Activated CD4-positive, alpha-beta T cell treated with anti-CD3 and anti-CD28 coated beads for 36 hours (primary cell): ENCODE measurements around the gene OR1J4. TPM values are rescaled to one million over a fixed set of nuclear protein-coding genes. Genes with fewer than 3 reads are reported as not detected.
"Not testable (repeated sequence)": the region's sequence is repeated elsewhere in the genome, so short reads cannot be mapped to it uniquely, and the experiment has no call there.

Experiments used
- ATAC-seq: fragments of 200-7000 bp; cut with Tn5 transposase; one replicate; pipeline ENCODE4 v1.10.0; 2021; ENCODE audit warnings: mild to moderate bottlenecking, moderate library complexity
- CTCF ChIA-PET: fragments of 350-600 bp; sonication (Branson Sonifier 250); formaldehyde crosslinking; loops from one replicate; lab custom pipeline; 2021; ENCODE audit warnings: antibody characterized with exemption; lab: Charles Lee
- POLR2A ChIA-PET: fragments of 350-600 bp; sonication (Branson Sonifier 250); formaldehyde crosslinking; loops from one replicate; lab custom pipeline; 2021; ENCODE audit warnings: antibody characterized with exemption, inconsistent platforms; lab: Charles Lee
- DNase-seq: peaks from one replicate; pipeline ENCODE4 v3.0.0-alpha.2; 2020
- H3K27ac Mint-ChIP-seq: one replicate; pipeline ENCODE4 v1.8.0; 2021; ENCODE audit warnings: mixed read lengths
- H3K27me3 Mint-ChIP-seq: one replicate; pipeline ENCODE4 v1.8.0; 2021; ENCODE audit warnings: mixed read lengths
- H3K36me3 Mint-ChIP-seq: one replicate; pipeline ENCODE4 v1.8.0; 2021; ENCODE audit warnings: low read depth, mixed read lengths
- H3K4me1 Mint-ChIP-seq: one replicate; pipeline ENCODE4 v1.8.0; 2021; ENCODE audit warnings: mixed read lengths
- H3K4me3 Mint-ChIP-seq: one replicate; pipeline ENCODE4 v1.8.0; 2021; ENCODE audit warnings: mild to moderate bottlenecking, moderate library complexity, mixed read lengths
- H3K9me3 Mint-ChIP-seq: one replicate; pipeline ENCODE4 v1.8.0; 2021; ENCODE audit warnings: low read depth, mixed read lengths
- intact Hi-C, 2 experiments: fragments of 100-400 bp; cut with DNase I in 1 of 2; cut with micrococcal nuclease in 1 of 2; formaldehyde crosslinking; loops; one replicate each; pipeline versions ENCODE4 v1.14.2 to v1.15.1; 2022 to 2024; cut with DNase I, micrococcal nuclease
- total RNA-seq, 2 experiments: library from RNA; stranded (reverse); gene quantifications; one replicate each; pipeline ENCODE4 v1.2.3, GENCODE V29; 2021

OR1J4 gene
- total RNA-seq, 2 experiments from 2014 or later: not detected

DNA sequence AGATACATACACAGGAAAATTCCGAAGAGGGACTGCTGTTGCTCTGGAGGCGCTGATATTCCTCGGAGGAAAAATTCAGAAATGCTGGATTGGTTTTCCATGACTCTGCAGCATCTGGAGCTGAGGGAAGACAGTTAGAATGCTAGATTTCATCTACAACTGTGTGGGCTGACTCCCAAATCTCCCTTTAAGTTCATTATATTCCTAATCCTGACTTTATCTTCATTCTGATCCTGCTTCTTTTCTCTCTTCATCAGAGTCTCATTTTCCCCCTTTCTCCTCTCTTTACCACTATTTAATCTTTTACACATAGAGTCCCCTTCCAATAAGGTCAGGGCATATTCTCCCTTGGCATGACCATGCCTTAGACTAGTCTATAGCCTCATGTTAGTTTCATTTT lies 8.3 kb downstream of the OR1J4 start, which contains the start of gene OR1N1:
Gene OR1N1 (minus strand): TSS at position 101 of the 400 bp plus-strand sequence. CDS start 0 bp downstream, at position 101.
- H3K27ac Mint-ChIP-seq: no peak within 1 kb of the TSS
- no peak within 1 kb of the TSS for H3K4me3 Mint-ChIP-seq
- POLR2A ChIA-PET: no interaction called here
- CTCF ChIA-PET: no interaction called here
- H3K27me3 Mint-ChIP-seq: peaks cover 18% of the 10 kb centered on the region
- H3K4me1 Mint-ChIP-seq: peaks cover 5% of the 10 kb centered on the region
- DNase-seq: no peak
- ATAC-seq: no peak
- no peaks in the 10 kb centered on the region for H3K9me3 Mint-ChIP-seq
- no peaks in the 10 kb centered on the region for H3K36me3 Mint-ChIP-seq
- intact Hi-C loops: no loop called here

DNA sequence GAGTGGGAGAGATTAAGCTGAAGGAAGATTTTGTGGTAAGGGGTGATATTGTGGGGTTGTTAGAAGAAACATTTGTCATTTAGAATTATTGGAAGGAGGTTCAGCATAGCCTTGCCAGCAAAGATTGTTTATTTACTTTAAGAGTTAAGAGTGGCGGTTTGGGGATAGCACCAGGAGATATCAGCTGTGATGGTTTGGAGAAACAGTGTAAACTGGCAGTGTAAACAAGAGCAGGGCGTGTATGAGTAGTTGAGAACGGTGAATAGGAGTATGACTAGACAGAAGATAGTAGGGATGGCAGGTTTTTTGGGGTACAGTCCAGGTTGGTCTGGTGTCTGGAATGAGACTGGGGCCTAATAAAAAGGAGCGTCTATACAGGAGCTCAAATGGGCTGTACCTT lies 12.2 kb downstream of the OR1J4 start:
- H3K9me3 Mint-ChIP-seq, H3K4me1 Mint-ChIP-seq, H3K4me3 Mint-ChIP-seq, H3K36me3 Mint-ChIP-seq, intact Hi-C loops, H3K27ac Mint-ChIP-seq, CTCF ChIA-PET, ATAC-seq, POLR2A ChIA-PET, DNase-seq: not testable (repeated sequence)
- peaks cover 17% of the 10 kb centered on the region for H3K27me3 Mint-ChIP-seq

DNA sequence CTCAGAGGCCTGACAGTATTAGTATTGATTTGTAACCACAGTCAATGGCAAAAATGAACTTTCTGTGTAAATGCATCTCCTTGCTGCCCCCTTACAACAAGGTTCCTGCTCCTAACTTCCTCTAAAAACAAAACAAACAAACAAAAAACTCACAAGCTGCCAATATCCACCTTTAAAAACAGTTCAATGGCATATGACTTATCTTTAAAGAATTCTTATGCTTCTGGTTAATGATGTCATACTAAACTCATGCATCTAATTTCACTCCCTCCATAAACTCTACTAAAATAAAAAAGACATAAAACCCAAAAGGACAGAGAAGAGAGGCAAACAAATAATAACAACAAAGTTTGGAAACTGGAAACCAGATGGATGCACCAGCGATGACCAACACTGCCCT lies 17.2 kb downstream of the OR1J4 start:
- H3K4me1 Mint-ChIP-seq: no peaks in the 10 kb centered on the region
- ChIA-PET CTCF (no interaction called here), POLR2A (no interaction called here)
- H3K4me3 Mint-ChIP-seq: no peak overlapping the region
- intact Hi-C loops: no loop called here
- H3K27ac Mint-ChIP-seq: no peak overlapping the region
- no peaks in the 10 kb centered on the region for H3K36me3 Mint-ChIP-seq
- DNase-seq: no peak
- no peak for ATAC-seq
- peaks cover 3% of the 10 kb centered on the region for H3K9me3 Mint-ChIP-seq
- H3K27me3 Mint-ChIP-seq: peaks cover 8% of the 10 kb centered on the region

DNA sequence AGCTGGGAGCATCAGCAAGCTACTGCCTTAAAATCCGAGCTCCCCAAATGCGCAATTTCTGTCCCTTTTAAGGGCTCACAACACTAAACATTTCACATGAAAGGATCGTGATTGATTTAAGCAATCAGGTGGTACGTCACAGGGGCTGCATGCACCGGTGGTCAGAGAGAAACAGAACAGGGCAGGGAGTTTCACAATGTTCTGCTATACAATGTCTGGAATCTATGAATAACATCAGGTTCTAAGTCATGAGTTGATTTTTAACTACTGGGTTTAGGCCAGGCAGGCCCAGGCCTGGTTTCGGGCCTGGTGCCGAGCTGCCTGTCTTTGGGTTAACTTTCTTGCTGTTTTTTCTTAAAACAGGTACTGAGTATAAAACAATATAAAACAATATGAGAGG lies 18.1 kb downstream of the OR1J4 start:
- H3K4me3 Mint-ChIP-seq, POLR2A ChIA-PET, H3K27ac Mint-ChIP-seq, H3K4me1 Mint-ChIP-seq, intact Hi-C loops, H3K36me3 Mint-ChIP-seq, DNase-seq, CTCF ChIA-PET, H3K9me3 Mint-ChIP-seq, ATAC-seq, H3K27me3 Mint-ChIP-seq: not testable (repeated sequence)

DNA sequence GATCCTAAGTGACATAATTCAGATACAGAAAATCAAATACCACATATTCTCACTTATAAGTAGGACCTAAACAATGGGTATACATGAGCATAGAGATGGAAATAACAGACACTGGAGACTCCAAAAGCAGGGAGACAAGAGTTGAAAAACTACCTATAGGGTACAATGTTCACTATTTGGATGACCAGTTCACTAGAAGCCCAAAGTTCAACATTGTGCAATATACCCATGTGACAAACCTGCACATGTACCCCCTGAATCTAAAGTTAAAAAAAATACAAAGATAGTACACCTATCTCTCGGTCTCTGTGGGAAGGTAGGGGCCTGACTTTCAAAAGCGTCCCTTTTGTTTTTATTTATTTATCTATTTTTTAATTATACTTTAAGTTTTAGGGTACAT lies 19.8 kb downstream of the OR1J4 start:
- H3K9me3 Mint-ChIP-seq: peaks cover 3% of the 10 kb centered on the region
- peaks cover 7% of the 10 kb centered on the region for H3K27me3 Mint-ChIP-seq
- POLR2A ChIA-PET: no interaction called here
- no peaks in the 10 kb centered on the region for H3K4me1 Mint-ChIP-seq
- CTCF ChIA-PET: no interaction called here
- intact Hi-C loops: no loop called here
- H3K27ac Mint-ChIP-seq: no peak overlapping the region
- no peak for DNase-seq
- no peak for ATAC-seq
- H3K36me3 Mint-ChIP-seq: no peaks in the 10 kb centered on the region
- H3K4me3 Mint-ChIP-seq: no peak overlapping the region

DNA sequence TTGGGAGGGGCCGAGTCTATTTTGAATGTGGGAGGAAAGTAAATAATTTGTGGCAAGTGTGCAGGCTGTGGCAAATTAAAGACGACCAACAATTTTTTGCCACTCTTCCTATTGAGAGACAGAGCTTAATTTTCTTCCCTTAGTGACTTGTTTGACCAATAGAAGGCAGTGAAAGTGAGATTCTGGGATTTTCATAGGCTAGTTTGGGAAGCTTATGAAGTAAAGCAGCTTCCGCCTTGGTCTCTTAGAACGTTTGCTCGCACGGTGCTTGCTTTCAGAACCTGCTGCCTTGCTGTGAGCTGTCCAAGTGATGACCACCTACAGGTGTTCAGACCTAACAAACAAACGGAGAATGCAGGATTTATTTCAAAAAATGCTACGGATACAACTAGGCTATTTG lies 27.3 kb downstream of the OR1J4 start:
- Mint-ChIP-seq H3K4me1 (no peaks in the 10 kb centered on the region), H3K4me3 (no peak overlapping the region), H3K36me3 (no peaks in the 10 kb centered on the region), H3K9me3 (no peaks in the 10 kb centered on the region), H3K27me3 (peaks cover 12% of the 10 kb centered on the region), H3K27ac (no peak overlapping the region)
- intact Hi-C loops: no loop called here
- no peak for ATAC-seq
- ChIA-PET CTCF (interaction anchor here (1.5 kb wide), 1 partner anchor 17 kb away, joined by 4 read pairs; no protein-coding TSS in a partner anchor), POLR2A (no interaction called here)
- DNase-seq: no peak

DNA sequence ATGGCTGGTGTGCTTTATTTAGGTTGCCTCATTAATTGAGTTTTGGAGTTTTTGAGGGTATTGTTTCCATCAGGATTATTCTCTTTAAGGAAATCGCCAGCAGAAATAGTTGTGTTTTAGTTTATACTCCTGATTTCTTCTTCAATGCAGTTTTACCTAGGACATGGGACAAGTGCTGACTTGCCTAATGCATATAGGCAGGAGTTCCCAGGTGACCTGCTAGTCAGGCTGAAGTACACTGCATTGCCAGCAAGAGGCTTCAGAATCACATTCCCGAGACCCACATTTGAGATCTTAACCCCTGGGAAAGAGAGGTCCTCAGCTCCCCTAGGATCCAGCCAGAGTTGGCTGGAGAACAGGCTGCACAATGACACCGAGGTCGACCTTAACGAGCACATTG lies 32.4 kb downstream of the OR1J4 start:
- ChIA-PET POLR2A (no interaction called here), CTCF (interaction anchor here (0.6 kb wide), 1 partner anchor 259 kb away, joined by 3 read pairs; no protein-coding TSS in a partner anchor)
- H3K4me3 Mint-ChIP-seq: no peak overlapping the region
- H3K9me3 Mint-ChIP-seq: no peaks in the 10 kb centered on the region
- ATAC-seq (no peak), DNase-seq (no peak)
- no peaks in the 10 kb centered on the region for H3K36me3 Mint-ChIP-seq
- H3K27ac Mint-ChIP-seq: no peak overlapping the region
- intact Hi-C loops: no loop called here
- no peaks in the 10 kb centered on the region for H3K4me1 Mint-ChIP-seq
- peaks cover 24% of the 10 kb centered on the region for H3K27me3 Mint-ChIP-seq

DNA sequence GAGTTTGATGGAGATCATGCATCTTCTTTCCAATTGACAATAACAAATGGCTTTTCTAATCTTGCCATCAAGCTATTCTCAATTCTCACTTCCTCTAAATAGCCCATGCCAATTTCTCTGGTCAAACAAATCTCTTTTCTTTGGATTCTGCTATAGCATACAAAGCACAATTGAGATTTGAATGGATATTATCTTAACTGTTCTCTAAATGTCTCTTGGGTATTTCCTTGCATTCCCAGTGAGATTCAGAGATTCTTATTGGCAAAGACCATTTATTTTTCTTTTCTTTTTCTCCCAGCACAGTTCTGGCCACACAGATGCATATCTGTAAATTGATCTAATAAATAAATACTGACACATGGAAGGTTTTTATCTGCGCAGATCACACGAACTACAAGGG lies 33.9 kb downstream of the OR1J4 start, which contains the start of gene OR1N2:
Gene OR1N2 (plus strand): TSS at position 301 of the 400 bp plus-strand sequence. CDS start 100 bp downstream, outside the sequence.
- ATAC-seq (no peak), DNase-seq (no peak)
- intact Hi-C loops: no loop called here
- no peaks in the 10 kb centered on the region for H3K4me1 Mint-ChIP-seq
- H3K27me3 Mint-ChIP-seq: peaks cover 22% of the 10 kb centered on the region
- H3K27ac Mint-ChIP-seq: no peak within 1 kb of the TSS
- H3K36me3 Mint-ChIP-seq: no peaks in the 10 kb centered on the region
- H3K4me3 Mint-ChIP-seq: no peak within 1 kb of the TSS
- CTCF ChIA-PET: interaction anchor here (0.6 to 1.0 kb wide), 2 partner anchors 494 to 1049 kb away, joined by 3 to 4 read pairs; no protein-coding TSS in a partner anchor
- no peaks in the 10 kb centered on the region for H3K9me3 Mint-ChIP-seq
- POLR2A ChIA-PET: no interaction called here

DNA sequence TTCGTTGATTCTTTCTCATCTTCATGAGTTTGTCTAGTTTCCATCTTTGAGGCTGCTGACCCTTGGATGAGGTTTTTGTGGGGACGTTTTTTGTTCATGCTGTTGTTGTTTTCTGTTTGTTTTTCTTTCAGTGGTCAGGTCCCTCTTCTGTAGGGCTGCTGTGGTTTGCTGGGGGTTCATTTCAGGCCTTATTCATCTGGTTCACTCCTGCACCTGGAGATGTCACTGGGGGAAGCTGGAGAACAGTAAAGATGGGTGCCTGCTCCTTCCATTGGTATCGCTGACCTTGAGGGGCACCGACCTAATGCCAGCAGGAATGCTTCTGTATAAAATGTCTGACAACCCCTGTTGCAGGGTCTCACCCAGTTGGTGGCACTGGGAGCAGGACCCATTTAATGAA lies 42.5 kb downstream of the OR1J4 start:
- ATAC-seq: no peak
- Mint-ChIP-seq H3K27me3 (peaks cover 11% of the 10 kb centered on the region), H3K36me3 (no peaks in the 10 kb centered on the region), H3K9me3 (peaks cover 4% of the 10 kb centered on the region), H3K27ac (no peak overlapping the region), H3K4me1 (no peaks in the 10 kb centered on the region), H3K4me3 (no peak overlapping the region)
- ChIA-PET CTCF (no interaction called here), POLR2A (no interaction called here)
- DNase-seq: no peak
- intact Hi-C loops: no loop called here

DNA sequence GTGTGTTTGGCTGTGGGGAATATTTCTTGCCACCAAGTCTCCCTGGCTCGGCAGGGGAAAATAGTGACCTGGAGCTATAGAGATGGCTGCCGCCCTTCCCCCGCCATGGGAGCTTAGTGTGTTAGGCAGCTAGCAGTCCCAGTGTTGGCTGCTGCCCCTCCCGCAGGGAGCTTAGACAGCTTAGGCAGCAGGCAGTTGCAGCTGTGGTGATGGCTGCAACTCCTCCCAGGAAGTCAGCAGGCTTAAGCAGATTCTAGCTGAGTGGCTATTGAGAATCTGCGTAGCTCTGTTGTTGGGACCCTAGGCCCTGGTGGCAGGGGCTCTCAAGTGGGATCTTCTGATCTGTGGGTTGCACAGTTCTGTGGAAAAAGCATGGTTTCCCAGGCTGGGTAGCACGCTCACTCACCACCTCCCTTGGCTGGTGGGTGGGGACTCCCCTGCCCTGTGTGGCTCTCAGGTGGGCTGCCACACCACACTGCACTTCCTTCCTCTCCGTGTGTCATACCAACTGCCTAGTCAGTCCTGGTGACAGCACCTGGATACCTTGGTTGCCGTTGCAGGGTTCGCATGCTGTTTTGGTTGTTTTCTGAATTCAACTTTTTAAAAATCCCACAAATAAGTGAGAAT lies 43.3 kb downstream of the OR1J4 start:
- Mint-ChIP-seq H3K9me3 (peaks cover 4% of the 10 kb centered on the region), H3K27ac (no peak overlapping the region), H3K4me3 (no peak overlapping the region), H3K36me3 (no peaks in the 10 kb centered on the region), H3K27me3 (peaks cover 12% of the 10 kb centered on the region), H3K4me1 (no peaks in the 10 kb centered on the region)
- intact Hi-C loops: no loop called here
- no peak for ATAC-seq
- ChIA-PET CTCF (no interaction called here), POLR2A (no interaction called here)
- peak; percentile 7 for DNase-seq

DNA sequence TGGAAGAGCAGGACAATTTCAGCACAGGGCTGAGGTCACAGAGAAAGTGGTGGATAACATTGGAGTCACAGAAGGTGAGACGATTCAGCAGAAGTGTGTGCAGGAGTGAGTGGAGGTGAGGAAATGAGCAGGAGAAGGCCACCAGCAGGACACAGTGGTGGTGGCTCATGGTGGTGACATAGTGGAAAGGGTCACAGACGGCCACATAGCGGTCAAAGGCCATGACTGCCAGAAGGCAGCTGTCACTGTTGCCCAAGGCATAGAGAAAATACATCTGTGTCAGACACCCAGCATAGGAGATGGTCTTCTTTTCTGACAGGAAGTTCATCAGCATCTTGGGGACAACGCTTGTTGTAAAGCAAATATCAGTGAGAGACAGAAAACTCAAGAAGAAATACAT lies 49.0 kb downstream of the OR1J4 start:
- no peak for DNase-seq
- Mint-ChIP-seq H3K9me3 (no peaks in the 10 kb centered on the region), H3K36me3 (no peaks in the 10 kb centered on the region), H3K4me3 (no peak overlapping the region), H3K27ac (no peak overlapping the region), H3K27me3 (peaks cover 8% of the 10 kb centered on the region), H3K4me1 (peaks cover 8% of the 10 kb centered on the region)
- CTCF ChIA-PET: no interaction called here
- ATAC-seq: no peak
- POLR2A ChIA-PET: no interaction called here
- intact Hi-C loops: no loop called here
